HepG2 (cell line): ENCODE measurements around the gene NAPEPLD. TPM values are rescaled to one million over a fixed set of nuclear protein-coding genes. Genes with fewer than 3 reads are reported as not detected.

Source experiments
- AKAP8 ChIP-seq: sonication (generic); formaldehyde crosslinking; IDR thresholded peaks from 2 replicates; pipeline ENCODE4 v1.5.1; 2020; ENCODE audit warnings: mild to moderate bottlenecking, missing genetic modification reagents
- FOXO1 ChIP-seq: sonication (generic); formaldehyde crosslinking; IDR thresholded peaks from 2 replicates; pipeline ENCODE4 v1.4.0; 2020; ENCODE audit warnings: missing genetic modification reagents
- KLF16 ChIP-seq, 2 experiments: sonication (generic) in 1 of 2; formaldehyde crosslinking in 1 of 2; IDR thresholded peaks; 2 replicates each; pipeline versions ENCODE4 v1.6.1 to v1.8.0; 2016 to 2023; ENCODE audit warnings: missing genetic modification reagents in 2 of 2, missing compliant biosample characterization in 1 of 2
- MIXL1 ChIP-seq: IDR thresholded peaks from 2 replicates; pipeline ENCODE4 v1.6.1; 2016
- NONO ChIP-seq, 2 experiments: fragments of 450-650 bp in 1 of 2; sonication (generic) in 1 of 2; formaldehyde crosslinking in 1 of 2; IDR thresholded peaks in 1 of 2; conservative IDR thresholded peaks in 1 of 2; 2 replicates each; pipeline versions ENCODE4 v1.6.1 to v1.8.0; 2017 to 2022; ENCODE audit warnings: mild to moderate bottlenecking in 1 of 2, missing genetic modification reagents in 1 of 2, moderate library complexity in 1 of 2
- NR2F1 ChIP-seq, 2 experiments: fragments of 450-650 bp in 1 of 2; formaldehyde crosslinking in 1 of 2; IDR thresholded peaks; 2 replicates each; pipeline versions ENCODE4 v1.5.0 to v1.6.1; 2016 to 2020; ENCODE audit warnings: mild to moderate bottlenecking in 1 of 2, missing compliant biosample characterization in 1 of 2, missing genetic modification reagents in 1 of 2, moderate library complexity in 1 of 2
- NR3C1 ChIP-seq: sonication (generic); formaldehyde crosslinking; IDR thresholded peaks from 2 replicates; pipeline ENCODE4 v1.4.0; 2020; ENCODE audit warnings: missing genetic modification reagents
- RFX1 ChIP-seq: fragments of 450-650 bp; IDR thresholded peaks from 2 replicates; pipeline ENCODE4 v1.6.1; 2017
- TOE1 ChIP-seq: sonication (generic); formaldehyde crosslinking; IDR thresholded peaks from 2 replicates; pipeline ENCODE4 v1.4.0; 2020; ENCODE audit warnings: mild to moderate bottlenecking, missing genetic modification reagents
- ZMYM2 ChIP-seq: sonication (generic); formaldehyde crosslinking; IDR thresholded peaks from 2 replicates; pipeline ENCODE4 v1.8.0; 2022; ENCODE audit warnings: mild to moderate bottlenecking, missing genetic modification reagents
- ZNF17 ChIP-seq: sonication (generic); formaldehyde crosslinking; IDR thresholded peaks from 2 replicates; pipeline ENCODE4 v1.5.0; 2020; ENCODE audit warnings: mild to moderate bottlenecking, missing genetic modification reagents
- ZNF556 ChIP-seq: sonication (generic); formaldehyde crosslinking; IDR thresholded peaks from 2 replicates; pipeline ENCODE4 v1.4.0; 2020; ENCODE audit warnings: mild to moderate bottlenecking, missing genetic modification reagents, borderline replicate concordance
- ZNF724P ChIP-seq: sonication (generic); formaldehyde crosslinking; IDR thresholded peaks from 2 replicates; pipeline ENCODE4 v1.8.0; 2022; ENCODE audit warnings: missing genetic modification reagents, borderline replicate concordance
- polyA plus RNA-seq, 8 experiments: library from polyadenylated mRNA; depleted of rRNA in 3 of 8; stranded (reverse) in 7 of 8; unstranded in 1 of 8; fragments of >200 nt; fragmentation: Illumina TruSeq in 4 of 8; extraction: Trizol in 4 of 8; gene quantifications; 2 replicates each; pipeline versions ENCODE4 v1.2.1 to v1.2.3, GENCODE V29; 2011 to 2016; ENCODE audit warnings: low read depth in 4 of 8, missing spikeins in 1 of 8, mixed read lengths in 1 of 8; ENCODE audit not compliant: insufficient read depth in 1 of 8
- total RNA-seq, 5 experiments: library from RNA; depleted of rRNA; stranded (reverse); fragments of >200 nt; fragmentation: Illumina TruSeq; extraction: Trizol; gene quantifications; 2 replicates each; pipeline ENCODE4 v1.2.3, GENCODE V29; 2016; ENCODE audit warnings: low read depth in 1 of 5
- TF ChIP-seq, protein P1 (sequence below): sonication (generic); formaldehyde crosslinking; IDR thresholded peaks from 2 replicates; pipeline ENCODE4 v1.9.0; 2022; ENCODE audit warnings: missing genetic modification reagents, mild to moderate bottlenecking, borderline replicate concordance
- TF ChIP-seq, protein P2 (sequence below): sonication (generic); formaldehyde crosslinking; IDR thresholded peaks from 2 replicates; pipeline ENCODE4 v1.5.1; 2020; ENCODE audit warnings: missing genetic modification reagents, mild to moderate bottlenecking, borderline replicate concordance
- TF ChIP-seq, protein P3 (sequence below): sonication (generic); formaldehyde crosslinking; IDR thresholded peaks from 2 replicates; pipeline ENCODE4 v1.4.0; 2020; ENCODE audit warnings: mild to moderate bottlenecking, missing genetic modification reagents
- TF ChIP-seq, protein P4 (sequence below): IDR thresholded peaks from 2 replicates; pipeline ENCODE4 v1.6.1; 2016; ENCODE audit warnings: low read depth, missing genetic modification reagents, missing compliant biosample characterization

NAPEPLD gene
- total and polyA plus RNA-seq, 2 of the 13 experiments (the other 11 are each of a cell fraction or from before 2014, with no cell fraction given), result 3.4 to 5.6 TPM

DNA sequence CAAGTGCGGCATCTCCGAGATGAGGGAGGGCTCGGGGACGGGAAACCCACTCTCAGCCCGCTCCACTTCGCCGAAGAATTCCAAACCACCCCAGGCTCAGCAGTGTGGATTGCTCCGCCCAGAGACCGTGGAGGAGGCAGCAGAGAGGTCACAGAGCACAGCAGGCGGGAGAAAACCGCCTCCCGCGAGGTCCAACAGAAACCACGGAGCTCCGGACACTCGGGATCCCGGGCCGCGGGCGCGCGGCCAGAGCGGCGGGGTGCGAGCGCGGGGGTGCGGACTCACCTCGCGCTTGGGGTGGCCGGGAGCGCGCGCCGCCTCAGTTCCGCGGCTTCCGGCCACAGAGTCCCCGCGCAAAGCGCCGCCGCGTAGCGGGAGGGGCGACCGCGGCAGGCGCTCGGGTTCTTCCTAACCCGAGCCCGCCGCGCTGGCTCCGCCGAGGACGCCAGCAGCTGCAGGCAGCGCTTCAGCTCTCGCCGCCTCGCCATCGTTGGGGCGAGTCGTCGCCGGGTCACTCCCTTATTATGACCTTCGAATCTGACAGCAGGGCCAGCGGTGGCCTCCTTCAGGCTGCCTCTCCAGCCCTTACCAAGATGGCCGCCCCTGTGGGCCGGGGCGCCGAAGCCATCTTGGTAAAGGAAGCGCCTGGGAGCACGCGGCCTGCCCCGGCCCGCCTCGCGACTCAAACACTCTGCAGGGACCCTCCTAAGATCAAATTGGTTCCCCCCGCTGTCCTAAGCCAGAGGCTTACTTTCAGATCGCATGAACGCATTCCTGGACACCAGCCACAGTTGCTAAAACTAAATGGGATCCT, at the start of gene NAPEPLD (continued):
- TF ChIP-seq ZNF724P, result no peak
- TF ChIP-seq, protein P1, sequence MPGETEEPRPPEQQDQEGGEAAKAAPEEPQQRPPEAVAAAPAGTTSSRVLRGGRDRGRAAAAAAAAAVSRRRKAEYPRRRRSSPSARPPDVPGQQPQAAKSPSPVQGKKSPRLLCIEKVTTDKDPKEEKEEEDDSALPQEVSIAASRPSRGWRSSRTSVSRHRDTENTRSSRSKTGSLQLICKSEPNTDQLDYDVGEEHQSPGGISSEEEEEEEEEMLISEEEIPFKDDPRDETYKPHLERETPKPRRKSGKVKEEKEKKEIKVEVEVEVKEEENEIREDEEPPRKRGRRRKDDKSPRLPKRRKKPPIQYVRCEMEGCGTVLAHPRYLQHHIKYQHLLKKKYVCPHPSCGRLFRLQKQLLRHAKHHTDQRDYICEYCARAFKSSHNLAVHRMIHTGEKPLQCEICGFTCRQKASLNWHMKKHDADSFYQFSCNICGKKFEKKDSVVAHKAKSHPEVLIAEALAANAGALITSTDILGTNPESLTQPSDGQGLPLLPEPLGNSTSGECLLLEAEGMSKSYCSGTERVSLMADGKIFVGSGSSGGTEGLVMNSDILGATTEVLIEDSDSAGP (CRISPR knock-in tag), result peak; percentile 19; the same call in 1 of the 2 replicates
- no peak for TF ChIP-seq RFX1
- peak; percentile 43; the same call in 1 of the 2 replicates for TF ChIP-seq ZMYM2 (CRISPR knock-in tag)
- no peak for TF ChIP-seq MIXL1 (CRISPR knock-in tag)
- TF ChIP-seq ZNF556 (CRISPR knock-in tag), result no peak; the same call in 1 of the 2 replicates
- peak; percentile 23; the same call in 1 of the 2 replicates for TF ChIP-seq FOXO1
- TF ChIP-seq, protein P2, sequence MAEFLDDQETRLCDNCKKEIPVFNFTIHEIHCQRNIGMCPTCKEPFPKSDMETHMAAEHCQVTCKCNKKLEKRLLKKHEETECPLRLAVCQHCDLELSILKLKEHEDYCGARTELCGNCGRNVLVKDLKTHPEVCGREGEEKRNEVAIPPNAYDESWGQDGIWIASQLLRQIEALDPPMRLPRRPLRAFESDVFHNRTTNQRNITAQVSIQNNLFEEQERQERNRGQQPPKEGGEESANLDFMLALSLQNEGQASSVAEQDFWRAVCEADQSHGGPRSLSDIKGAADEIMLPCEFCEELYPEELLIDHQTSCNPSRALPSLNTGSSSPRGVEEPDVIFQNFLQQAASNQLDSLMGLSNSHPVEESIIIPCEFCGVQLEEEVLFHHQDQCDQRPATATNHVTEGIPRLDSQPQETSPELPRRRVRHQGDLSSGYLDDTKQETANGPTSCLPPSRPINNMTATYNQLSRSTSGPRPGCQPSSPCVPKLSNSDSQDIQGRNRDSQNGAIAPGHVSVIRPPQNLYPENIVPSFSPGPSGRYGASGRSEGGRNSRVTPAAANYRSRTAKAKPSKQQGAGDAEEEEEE (CRISPR knock-in tag), result no peak; the same call in 1 of the 2 replicates
- TF ChIP-seq, protein P3, sequence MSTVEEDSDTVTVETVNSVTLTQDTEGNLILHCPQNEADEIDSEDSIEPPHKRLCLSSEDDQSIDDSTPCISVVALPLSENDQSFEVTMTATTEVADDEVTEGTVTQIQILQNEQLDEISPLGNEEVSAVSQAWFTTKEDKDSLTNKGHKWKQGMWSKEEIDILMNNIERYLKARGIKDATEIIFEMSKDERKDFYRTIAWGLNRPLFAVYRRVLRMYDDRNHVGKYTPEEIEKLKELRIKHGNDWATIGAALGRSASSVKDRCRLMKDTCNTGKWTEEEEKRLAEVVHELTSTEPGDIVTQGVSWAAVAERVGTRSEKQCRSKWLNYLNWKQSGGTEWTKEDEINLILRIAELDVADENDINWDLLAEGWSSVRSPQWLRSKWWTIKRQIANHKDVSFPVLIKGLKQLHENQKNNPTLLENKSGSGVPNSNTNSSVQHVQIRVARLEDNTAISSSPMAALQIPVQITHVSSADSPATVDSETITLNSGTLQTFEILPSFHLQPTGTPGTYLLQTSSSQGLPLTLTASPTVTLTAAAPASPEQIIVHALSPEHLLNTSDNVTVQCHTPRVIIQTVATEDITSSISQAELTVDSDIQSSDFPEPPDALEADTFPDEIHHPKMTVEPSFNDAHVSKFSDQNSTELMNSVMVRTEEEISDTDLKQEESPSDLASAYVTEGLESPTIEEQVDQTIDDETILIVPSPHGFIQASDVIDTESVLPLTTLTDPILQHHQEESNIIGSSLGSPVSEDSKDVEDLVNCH, result no peak
- TF ChIP-seq ZNF17 (CRISPR knock-in tag), result no peak
- no peak for TF ChIP-seq TOE1
- TF ChIP-seq, protein P4, sequence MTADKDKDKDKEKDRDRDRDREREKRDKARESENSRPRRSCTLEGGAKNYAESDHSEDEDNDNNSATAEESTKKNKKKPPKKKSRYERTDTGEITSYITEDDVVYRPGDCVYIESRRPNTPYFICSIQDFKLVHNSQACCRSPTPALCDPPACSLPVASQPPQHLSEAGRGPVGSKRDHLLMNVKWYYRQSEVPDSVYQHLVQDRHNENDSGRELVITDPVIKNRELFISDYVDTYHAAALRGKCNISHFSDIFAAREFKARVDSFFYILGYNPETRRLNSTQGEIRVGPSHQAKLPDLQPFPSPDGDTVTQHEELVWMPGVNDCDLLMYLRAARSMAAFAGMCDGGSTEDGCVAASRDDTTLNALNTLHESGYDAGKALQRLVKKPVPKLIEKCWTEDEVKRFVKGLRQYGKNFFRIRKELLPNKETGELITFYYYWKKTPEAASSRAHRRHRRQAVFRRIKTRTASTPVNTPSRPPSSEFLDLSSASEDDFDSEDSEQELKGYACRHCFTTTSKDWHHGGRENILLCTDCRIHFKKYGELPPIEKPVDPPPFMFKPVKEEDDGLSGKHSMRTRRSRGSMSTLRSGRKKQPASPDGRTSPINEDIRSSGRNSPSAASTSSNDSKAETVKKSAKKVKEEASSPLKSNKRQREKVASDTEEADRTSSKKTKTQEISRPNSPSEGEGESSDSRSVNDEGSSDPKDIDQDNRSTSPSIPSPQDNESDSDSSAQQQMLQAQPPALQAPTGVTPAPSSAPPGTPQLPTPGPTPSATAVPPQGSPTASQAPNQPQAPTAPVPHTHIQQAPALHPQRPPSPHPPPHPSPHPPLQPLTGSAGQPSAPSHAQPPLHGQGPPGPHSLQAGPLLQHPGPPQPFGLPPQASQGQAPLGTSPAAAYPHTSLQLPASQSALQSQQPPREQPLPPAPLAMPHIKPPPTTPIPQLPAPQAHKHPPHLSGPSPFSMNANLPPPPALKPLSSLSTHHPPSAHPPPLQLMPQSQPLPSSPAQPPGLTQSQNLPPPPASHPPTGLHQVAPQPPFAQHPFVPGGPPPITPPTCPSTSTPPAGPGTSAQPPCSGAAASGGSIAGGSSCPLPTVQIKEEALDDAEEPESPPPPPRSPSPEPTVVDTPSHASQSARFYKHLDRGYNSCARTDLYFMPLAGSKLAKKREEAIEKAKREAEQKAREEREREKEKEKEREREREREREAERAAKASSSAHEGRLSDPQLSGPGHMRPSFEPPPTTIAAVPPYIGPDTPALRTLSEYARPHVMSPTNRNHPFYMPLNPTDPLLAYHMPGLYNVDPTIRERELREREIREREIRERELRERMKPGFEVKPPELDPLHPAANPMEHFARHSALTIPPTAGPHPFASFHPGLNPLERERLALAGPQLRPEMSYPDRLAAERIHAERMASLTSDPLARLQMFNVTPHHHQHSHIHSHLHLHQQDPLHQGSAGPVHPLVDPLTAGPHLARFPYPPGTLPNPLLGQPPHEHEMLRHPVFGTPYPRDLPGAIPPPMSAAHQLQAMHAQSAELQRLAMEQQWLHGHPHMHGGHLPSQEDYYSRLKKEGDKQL, result peak; percentile 28
- TF ChIP-seq NR2F1 (CRISPR knock-in tag; IDR thresholded peaks at IDR 0.05), result 0 out of 4 replicates have a peak, but pooled peaks of 1 of the 2 experiments have one; percentile 36
- TF ChIP-seq AKAP8 (CRISPR knock-in tag), result no peak
- TF ChIP-seq NONO (IDR thresholded peaks at IDR 0.05), result no peak
- 0 out of 2 replicates have a peak, but pooled peaks have one; percentile 57 for TF ChIP-seq NONO (CRISPR knock-in tag; conservative IDR thresholded peaks at IDR 0.05)
- TF ChIP-seq KLF16 (CRISPR knock-in tag; IDR thresholded peaks at IDR 0.05), result peak in 1 of 2 experiments; percentile 67; a peak in 1 of 4 replicates
- no peak for TF ChIP-seq NR3C1 (CRISPR knock-in tag)
